Stimulated activated CD8-positive, alpha-beta memory T cell treated with anti-CD3 and anti-CD28 coated beads, Interleukin-12 subunit alpha, Interleukin-12 subunit beta, amount 100 ng/mL, for 1 hour (primary cell): ENCODE data around the gene TTYH2.
"Not testable (repeated sequence)": the region's sequence is repeated elsewhere in the genome, so short reads cannot be mapped to it uniquely, and the experiment has no call there.

Experiments used
- DNase-seq: peaks from one replicate; pipeline ENCODE4 v3.0.0-alpha.2; 2020; ENCODE audit warnings: low read depth

Gene TTYH2

GRCh38 chr17:74212913-74213791 lies at the start of gene TTYH2:
TTYH2 (plus strand) TSS chr17:74213571; CDS start chr17:74213588, 17 bp downstream.
- DNase-seq, result peak; percentile 48

- no peak for DNase-seq
Observed at GRCh38 chr17:74163836-74164235, 49.5 kb upstream of the TTYH2 start.

GRCh38 chr17:74164446-74165045 lies 48.8 kb upstream of the TTYH2 start:
- DNase-seq, result no peak

- DNase-seq, result no peak
Observed at GRCh38 chr17:74165797-74166365, 47.5 kb upstream of the TTYH2 start.

GRCh38 chr17:74170924-74171323 lies 42.4 kb upstream of the TTYH2 start:
- no peak for DNase-seq

- no peak for DNase-seq
Observed at GRCh38 chr17:74172700-74173099, 40.7 kb upstream of the TTYH2 start.

- no peak for DNase-seq
Observed at GRCh38 chr17:74176546-74177001, 36.8 kb upstream of the TTYH2 start.

- DNase-seq, result no peak
Observed at GRCh38 chr17:74177018-74177450, 36.3 kb upstream of the TTYH2 start.

- no peak for DNase-seq
Observed at GRCh38 chr17:74179576-74179975, 33.8 kb upstream of the TTYH2 start.

- no peak for DNase-seq
Observed at GRCh38 chr17:74180336-74180735, 33.0 kb upstream of the TTYH2 start.

GRCh38 chr17:74181341-74181740 lies 32.0 kb upstream of the TTYH2 start:
- no peak for DNase-seq

GRCh38 chr17:74182041-74182723 lies 31.2 kb upstream of the TTYH2 start:
- no peak for DNase-seq

GRCh38 chr17:74183411-74183810 lies 30.0 kb upstream of the TTYH2 start:
- no peak for DNase-seq

GRCh38 chr17:74185571-74186185 lies 27.7 kb upstream of the TTYH2 start:
- DNase-seq, result no peak

- no peak for DNase-seq
Observed at GRCh38 chr17:74186498-74186897, 26.9 kb upstream of the TTYH2 start.

- DNase-seq, result no peak
Observed at GRCh38 chr17:74187761-74188160, 25.6 kb upstream of the TTYH2 start.

GRCh38 chr17:74188687-74189086 lies 24.7 kb upstream of the TTYH2 start:
- not testable (repeated sequence) for DNase-seq

GRCh38 chr17:74190154-74190553 lies 23.2 kb upstream of the TTYH2 start:
- no peak for DNase-seq

GRCh38 chr17:74190807-74191406 lies 22.5 kb upstream of the TTYH2 start:
- no peak for DNase-seq

GRCh38 chr17:74192950-74193781 lies 20.2 kb upstream of the TTYH2 start:
- no peak for DNase-seq

- no peak for DNase-seq
Observed at GRCh38 chr17:74194682-74195081, 18.7 kb upstream of the TTYH2 start.
